HUES48 (cell line): ENCODE data around the gene COL16A1.

Experiments used
- H3K27ac ChIP-seq: one replicate; pipeline ENCODE4 v1.7.0; 2013; ENCODE audit warnings: low read depth, low read length, inconsistent platforms
- H3K27me3 ChIP-seq: 2 replicates; pipeline ENCODE4 v1.6.1; 2013; ENCODE audit warnings: mild to moderate bottlenecking, low read length; ENCODE audit not compliant: control insufficient read depth, insufficient read depth
- H3K36me3 ChIP-seq: 2 replicates; pipeline ENCODE4 v1.6.1; 2013; ENCODE audit warnings: low read length; ENCODE audit not compliant: control insufficient read depth, insufficient read depth
- H3K4me1 ChIP-seq: 2 replicates; pipeline ENCODE4 v1.6.1; 2013; ENCODE audit warnings: mild to moderate bottlenecking, low read length; ENCODE audit not compliant: control insufficient read depth, insufficient read depth
- H3K4me3 ChIP-seq: 2 replicates; pipeline ENCODE4 v1.5.1; 2013; ENCODE audit warnings: mild to moderate bottlenecking, low read depth, low read length
- H3K9ac ChIP-seq: 2 replicates; pipeline ENCODE4 v1.6.1; 2013; ENCODE audit warnings: mild to moderate bottlenecking, low read depth, low read length, moderate library complexity
- H3K9me3 ChIP-seq: 2 replicates; pipeline ENCODE4 v1.6.1; 2013; ENCODE audit warnings: low read length; ENCODE audit not compliant: control insufficient read depth, insufficient read depth

The COL16A1 gene

DNA sequence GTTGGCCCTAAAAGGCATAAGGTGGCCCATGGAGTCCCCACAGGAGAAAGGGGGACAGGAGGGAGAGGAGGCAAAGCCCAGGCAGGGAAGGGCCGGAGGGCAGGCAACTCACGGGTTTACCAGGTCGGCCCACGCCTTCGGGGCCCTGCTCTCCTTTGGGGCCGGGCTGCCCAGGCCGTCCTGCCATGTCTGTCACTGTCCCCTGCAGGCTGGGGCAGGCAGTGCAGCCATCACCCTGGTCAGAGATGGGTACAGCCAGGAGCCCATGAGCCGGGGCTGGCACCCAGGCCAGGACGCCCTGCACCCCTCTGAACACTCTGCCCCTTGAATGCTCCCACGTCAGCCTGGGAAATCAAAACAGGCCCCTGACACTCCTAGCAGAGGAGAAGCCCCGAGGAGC, 19.8 kb downstream of the COL16A1 start:
- H3K4me3 ChIP-seq = no peak overlapping the region
- no peaks in the 10 kb centered on the region for H3K4me1 ChIP-seq
- H3K27ac ChIP-seq = no peak overlapping the region
- no peaks in the 10 kb centered on the region for H3K27me3 ChIP-seq
- no peaks in the 10 kb centered on the region for H3K9me3 ChIP-seq
- peaks cover 3% of the 10 kb centered on the region; the same call in 1 of the 2 replicates for H3K36me3 ChIP-seq
- no peak overlapping the region for H3K9ac ChIP-seq

DNA sequence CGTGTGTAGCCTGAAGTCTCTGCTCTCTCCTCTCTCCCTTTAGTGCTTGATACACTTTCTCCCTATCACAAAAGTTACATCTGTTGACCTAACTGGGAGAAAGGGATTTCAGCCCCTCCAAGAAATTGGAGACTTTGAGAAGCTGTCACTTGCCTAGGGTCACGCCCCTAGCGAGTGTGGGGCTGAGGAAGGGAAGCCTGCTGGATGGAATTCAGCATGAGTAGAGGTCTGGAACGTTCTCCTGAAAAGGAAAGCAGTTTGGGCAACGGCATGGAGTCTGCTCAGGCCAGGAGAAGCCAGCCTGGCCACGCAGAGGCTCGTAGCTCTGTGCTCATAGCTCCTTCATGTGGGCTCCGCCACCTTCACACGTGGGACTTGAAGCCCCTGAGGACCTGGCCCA, 22.4 kb downstream of the COL16A1 start:
- Histone ChIP-seq H3K27ac (no peak overlapping the region), H3K9ac (no peak overlapping the region), H3K36me3 (peaks cover 3% of the 10 kb centered on the region; the same call in 1 of the 2 replicates), H3K27me3 (no peaks in the 10 kb centered on the region), H3K4me1 (no peaks in the 10 kb centered on the region), H3K9me3 (no peaks in the 10 kb centered on the region), H3K4me3 (no peak overlapping the region)

DNA sequence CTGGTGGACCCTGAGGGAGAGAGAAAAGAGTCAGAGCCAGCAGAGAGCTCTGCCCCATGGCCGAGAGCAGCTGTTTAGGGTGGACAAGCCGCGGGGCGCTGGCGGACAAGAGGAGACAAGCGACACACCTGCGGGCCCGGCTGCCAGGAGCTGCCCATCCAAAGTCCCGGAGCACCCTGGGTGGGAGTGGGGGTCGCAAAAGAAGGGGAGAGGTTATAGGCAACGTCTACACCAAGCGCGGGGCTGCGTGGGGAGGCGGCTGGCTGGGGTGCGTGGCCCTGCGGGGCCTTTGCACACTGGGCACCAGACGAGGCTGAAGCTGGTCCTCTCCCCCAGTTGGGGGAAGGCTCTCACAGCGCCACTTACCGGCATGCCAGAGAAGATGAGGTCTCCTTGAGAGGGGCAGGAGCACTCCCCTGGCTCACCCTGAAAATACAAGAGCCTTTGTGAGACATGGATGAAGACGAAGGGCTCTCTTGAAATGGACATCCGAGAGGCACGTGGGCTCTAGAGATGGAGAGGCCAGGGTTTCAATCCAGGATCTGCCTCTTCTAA, 24.1 kb downstream of the COL16A1 start:
- Histone ChIP-seq H3K4me1 (peaks cover 3% of the 10 kb centered on the region; the same call in 1 of the 2 replicates), H3K9ac (no peak overlapping the region), H3K27me3 (no peaks in the 10 kb centered on the region), H3K9me3 (no peaks in the 10 kb centered on the region), H3K4me3 (no peak overlapping the region), H3K36me3 (peaks cover 3% of the 10 kb centered on the region; the same call in 1 of the 2 replicates), H3K27ac (no peak overlapping the region)

DNA sequence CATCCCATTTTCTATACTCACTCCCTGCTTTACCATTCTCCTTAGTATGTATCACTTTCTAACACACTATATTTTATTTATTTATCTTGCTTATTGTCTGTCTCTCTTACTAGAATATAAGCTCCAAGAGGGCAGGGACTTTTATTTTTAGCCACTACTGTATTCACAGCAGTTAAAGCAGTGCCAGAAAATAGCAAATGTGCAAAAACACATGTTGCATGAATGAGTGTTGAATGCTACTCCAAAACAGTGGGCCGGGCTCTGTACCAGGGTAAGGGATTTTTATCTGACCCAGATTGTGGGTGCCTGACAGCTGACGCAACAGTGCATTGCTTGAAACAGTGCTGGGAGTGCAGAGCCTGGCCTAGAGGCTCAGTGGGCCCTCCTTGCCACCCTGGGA, 24.7 kb downstream of the COL16A1 start:
- Histone ChIP-seq H3K36me3 (peaks cover 3% of the 10 kb centered on the region; the same call in 1 of the 2 replicates), H3K27ac (no peak overlapping the region), H3K9ac (no peak overlapping the region), H3K9me3 (no peaks in the 10 kb centered on the region), H3K4me3 (no peak overlapping the region), H3K4me1 (peaks cover 6% of the 10 kb centered on the region; the same call in 1 of the 2 replicates), H3K27me3 (no peaks in the 10 kb centered on the region)

DNA sequence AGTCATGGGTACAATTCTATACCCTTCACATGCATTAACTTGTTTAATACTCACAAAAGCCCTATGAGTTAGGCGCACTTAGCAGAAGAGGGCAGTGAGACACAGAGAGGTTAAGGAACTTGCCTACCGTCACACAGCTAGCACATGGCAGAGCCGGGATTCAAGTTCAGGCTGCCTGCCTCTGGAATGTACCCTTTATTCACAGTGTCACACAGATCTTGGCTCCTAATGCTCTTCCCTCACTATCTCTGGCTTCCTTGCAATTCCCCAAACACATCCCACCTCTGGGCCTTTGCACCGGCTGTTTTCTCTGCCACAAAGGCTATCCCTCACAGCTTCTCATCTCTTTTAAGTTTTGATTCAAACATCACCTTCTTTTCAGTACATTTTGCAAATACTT, 25.1 kb downstream of the COL16A1 start:
- H3K36me3 ChIP-seq = peaks cover 3% of the 10 kb centered on the region; the same call in 1 of the 2 replicates
- H3K4me3 ChIP-seq = no peak overlapping the region
- no peaks in the 10 kb centered on the region for H3K9me3 ChIP-seq
- no peaks in the 10 kb centered on the region for H3K27me3 ChIP-seq
- H3K27ac ChIP-seq = no peak overlapping the region
- peaks cover 6% of the 10 kb centered on the region; the same call in 1 of the 2 replicates for H3K4me1 ChIP-seq
- H3K9ac ChIP-seq = no peak overlapping the region

DNA sequence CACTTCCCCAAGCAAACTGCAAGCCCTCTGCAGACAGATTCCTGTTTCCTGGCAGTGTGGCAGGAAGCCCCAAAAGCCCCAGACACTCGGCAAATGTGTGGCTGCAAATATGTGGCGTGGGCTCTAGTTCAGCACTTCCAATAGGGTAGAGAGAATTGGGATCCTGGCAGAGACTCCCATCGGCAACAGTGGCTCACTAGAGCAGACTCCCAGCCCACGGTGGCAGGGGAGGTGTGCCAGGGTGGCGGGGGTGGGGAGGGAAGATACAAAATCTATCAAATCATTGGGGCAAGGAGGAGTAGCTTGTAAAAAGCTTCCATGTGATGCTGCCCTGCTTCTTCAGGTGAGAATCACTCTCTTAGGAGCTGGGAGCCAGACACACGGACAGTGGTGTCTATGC, 25.9 kb downstream of the COL16A1 start:
- Histone ChIP-seq H3K27me3 (no peaks in the 10 kb centered on the region), H3K4me1 (peaks cover 6% of the 10 kb centered on the region; the same call in 1 of the 2 replicates), H3K9ac (no peak overlapping the region), H3K36me3 (peaks cover 3% of the 10 kb centered on the region; the same call in 1 of the 2 replicates), H3K4me3 (no peak overlapping the region), H3K27ac (no peak overlapping the region), H3K9me3 (no peaks in the 10 kb centered on the region)

GRCh38 chr1:31677401-31677800, 26.4 kb downstream of the COL16A1 start:
- Histone ChIP-seq H3K9ac (no peak overlapping the region), H3K27me3 (no peaks in the 10 kb centered on the region), H3K4me3 (no peak overlapping the region)

GRCh38 chr1:31675756-31676155, 28.1 kb downstream of the COL16A1 start:
- H3K4me1 ChIP-seq = peaks cover 7% of the 10 kb centered on the region
- H3K27ac ChIP-seq = no peak overlapping the region
- no peaks in the 10 kb centered on the region for H3K27me3 ChIP-seq
- H3K36me3 ChIP-seq = no peaks in the 10 kb centered on the region
- H3K4me3 ChIP-seq = no peak overlapping the region
- no peak overlapping the region for H3K9ac ChIP-seq
- H3K9me3 ChIP-seq = no peaks in the 10 kb centered on the region

More at GRCh38 chr1:31677401-31677800, 26.4 kb downstream of the COL16A1 start:
- H3K4me1 ChIP-seq = peaks cover 6% of the 10 kb centered on the region; the same call in 1 of the 2 replicates
- no peak overlapping the region for H3K27ac ChIP-seq
- no peaks in the 10 kb centered on the region for H3K36me3 ChIP-seq
- no peaks in the 10 kb centered on the region for H3K9me3 ChIP-seq

DNA sequence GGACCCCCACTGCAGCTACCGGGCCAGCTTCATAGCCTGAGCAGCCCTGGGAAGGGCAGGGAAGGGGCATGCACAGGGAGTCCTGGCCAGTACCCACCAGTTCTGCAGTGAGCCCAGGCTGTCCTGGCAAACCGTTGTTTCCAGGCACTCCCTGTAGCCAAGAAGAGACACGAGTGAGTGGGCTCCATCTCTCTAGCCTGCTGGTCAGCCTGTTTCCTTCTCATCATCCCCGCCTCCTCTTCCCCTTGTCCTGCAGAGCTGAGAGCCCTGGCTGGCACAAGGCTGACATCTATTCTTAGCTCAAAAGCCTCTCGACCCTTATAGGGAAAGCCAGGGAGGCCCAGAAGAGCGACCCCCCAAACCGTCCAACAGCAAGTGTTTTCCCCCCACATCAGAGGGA, 28.7 kb downstream of the COL16A1 start:
- H3K9ac ChIP-seq = no peak overlapping the region
- H3K27ac ChIP-seq = no peak overlapping the region
- peaks cover 13% of the 10 kb centered on the region for H3K4me1 ChIP-seq
- no peak overlapping the region for H3K4me3 ChIP-seq
- H3K36me3 ChIP-seq = no peaks in the 10 kb centered on the region
- no peaks in the 10 kb centered on the region for H3K9me3 ChIP-seq
- no peaks in the 10 kb centered on the region for H3K27me3 ChIP-seq

DNA sequence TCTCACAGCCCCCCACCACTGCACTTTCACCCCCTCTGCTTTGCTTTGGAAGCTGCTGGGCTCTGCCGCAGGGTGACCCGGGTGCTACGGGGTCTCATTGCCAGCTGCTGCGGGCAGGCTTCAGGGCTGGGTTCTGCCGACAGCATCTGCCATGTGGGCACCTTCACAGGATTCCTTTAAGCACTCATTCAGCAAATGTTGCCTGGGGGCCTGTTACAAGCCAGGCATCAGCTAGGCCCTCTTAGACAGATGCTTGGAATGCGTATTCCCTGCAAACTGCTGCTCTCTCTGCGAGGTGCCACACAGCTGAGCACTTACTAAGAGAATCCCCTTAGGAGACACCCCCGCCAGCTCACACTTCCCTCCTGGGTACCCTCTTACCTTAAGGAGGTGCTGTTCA, 29.2 kb downstream of the COL16A1 start:
- no peaks in the 10 kb centered on the region for H3K36me3 ChIP-seq
- H3K9ac ChIP-seq = no peak overlapping the region; the same call in 1 of the 2 replicates
- no peak overlapping the region for H3K4me3 ChIP-seq
- no peaks in the 10 kb centered on the region for H3K27me3 ChIP-seq
- no peaks in the 10 kb centered on the region for H3K9me3 ChIP-seq
- no peak overlapping the region for H3K27ac ChIP-seq
- peaks cover 18% of the 10 kb centered on the region for H3K4me1 ChIP-seq

DNA sequence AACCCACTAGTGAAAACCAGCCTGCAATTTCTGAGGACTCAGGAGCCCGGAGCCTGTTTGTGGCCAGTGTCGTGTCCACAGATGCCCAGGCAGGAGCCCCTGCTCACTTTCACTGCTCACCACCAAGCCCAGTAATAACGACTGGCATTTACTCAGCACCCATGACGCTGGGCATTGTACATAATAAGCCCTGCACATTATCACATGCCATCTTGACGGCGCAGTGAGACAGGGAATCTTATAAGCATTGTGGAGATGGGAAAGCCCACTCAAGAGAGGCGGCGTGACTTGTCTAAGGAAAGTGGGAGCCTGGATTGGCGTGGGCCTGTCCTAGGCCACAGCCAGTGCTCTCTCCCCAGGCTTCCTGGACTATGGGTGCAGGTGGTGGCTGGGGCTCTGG, 30.4 kb downstream of the COL16A1 start:
- Histone ChIP-seq H3K27ac (no peak overlapping the region), H3K36me3 (no peaks in the 10 kb centered on the region), H3K4me3 (no peak overlapping the region), H3K9ac (no peak overlapping the region), H3K9me3 (no peaks in the 10 kb centered on the region), H3K4me1 (peaks cover 23% of the 10 kb centered on the region), H3K27me3 (no peaks in the 10 kb centered on the region)
